ENCODE results near the gene CALML3.

The CALML3 gene

GRCh38 chr10:5528989-5529701 lies 4.4 kb downstream of the CALML3 start:
- DNase-seq, result no peak

GRCh38 chr10:5529702-5530411 lies 5.1 kb downstream of the CALML3 start:
- DNase-seq, result no peak

- DNase-seq, result no peak
Measured at GRCh38 chr10:5530412-5530806, 5.6 kb downstream of the CALML3 start.

GRCh38 chr10:5530846-5531557 lies 6.2 kb downstream of the CALML3 start:
- no peak for DNase-seq

GRCh38 chr10:5531558-5532306 lies 7.0 kb downstream of the CALML3 start:
- DNase-seq, result no peak

GRCh38 chr10:5532307-5532605 lies 7.5 kb downstream of the CALML3 start:
- no peak for DNase-seq

- no peak for DNase-seq
Measured at GRCh38 chr10:5532618-5533097, 7.9 kb downstream of the CALML3 start.

- DNase-seq, result no peak
Measured at GRCh38 chr10:5533098-5533731, 8.5 kb downstream of the CALML3 start.

- no peak for DNase-seq
Measured at GRCh38 chr10:5534051-5534821, 9.5 kb downstream of the CALML3 start.

GRCh38 chr10:5534880-5535856 lies 10.4 kb downstream of the CALML3 start:
- no peak for DNase-seq

GRCh38 chr10:5536486-5537081 lies 11.8 kb downstream of the CALML3 start:
- no peak for DNase-seq

GRCh38 chr10:5537684-5538083 lies 12.9 kb downstream of the CALML3 start:
- DNase-seq, result no peak

GRCh38 chr10:5538446-5538845 lies 13.7 kb downstream of the CALML3 start:
- DNase-seq, result no peak

GRCh38 chr10:5538892-5539651 lies 14.3 kb downstream of the CALML3 start:
- DNase-seq, result no peak

GRCh38 chr10:5540080-5540479 lies 15.3 kb downstream of the CALML3 start:
- no peak for DNase-seq

- no peak for DNase-seq
Measured at GRCh38 chr10:5540891-5541290, 16.1 kb downstream of the CALML3 start.

- no peak for DNase-seq
Measured at GRCh38 chr10:5542100-5542499, 17.3 kb downstream of the CALML3 start.

GRCh38 chr10:5543623-5544022 lies 18.9 kb downstream of the CALML3 start:
- DNase-seq, result no peak

GRCh38 chr10:5544216-5544805 lies 19.6 kb downstream of the CALML3 start:
- no peak for DNase-seq
